ENCODE measurements around the gene IL4. TPM values are rescaled to one million over a fixed set of nuclear protein-coding genes. Genes with fewer than 3 reads are reported as not detected.

IL4 gene
- polyA plus RNA-seq, 1 donor from 2014 or later, result not detected

Other genes starting within 250 kb of the IL4 start
- gene IRF1, start 183.2 kb upstream of the IL4 start, polyA plus RNA-seq, result 207 TPM
- gene IL5, start 130.5 kb upstream of the IL4 start, polyA plus RNA-seq, result not detected
- 33.4 TPM for gene RAD50, start 117.0 kb upstream of the IL4 start, polyA plus RNA-seq
- not detected for gene IL13, start 15.8 kb upstream of the IL4 start, polyA plus RNA-seq
- 11.1 TPM for gene KIF3A, start 63.6 kb downstream of the IL4 start, polyA plus RNA-seq
- 0.51 TPM for gene CCNI2, start 73.4 kb downstream of the IL4 start, polyA plus RNA-seq
- gene SEPTIN8, start 103.2 kb downstream of the IL4 start, polyA plus RNA-seq, result 1.1 TPM
- not detected for gene SOWAHA, start 139.3 kb downstream of the IL4 start, polyA plus RNA-seq
- gene SHROOM1, start 156.7 kb downstream of the IL4 start, polyA plus RNA-seq, result 0.70 TPM
- gene GDF9, start 192.5 kb downstream of the IL4 start, polyA plus RNA-seq, result not detected
- 552 TPM for gene UQCRQ, start 192.7 kb downstream of the IL4 start, polyA plus RNA-seq
- 1.4 TPM for gene LEAP2, start 199.7 kb downstream of the IL4 start, polyA plus RNA-seq

All from IgD-negative memory B cell (primary cell).